Tibial artery (tissue), 4 donors: Measurements from ENCODE around the gene TRABD2B.

Experiments used
- DNase-seq, 2 donors: peaks; one replicate each; pipeline ENCODE4 v3.0.0-alpha.2; 2019
- H3K27ac ChIP-seq, 2 donors: fragments of 200-600 bp; sonication (generic) in 1 of 2; 1 replicate in 1 of 2; 2 replicates in 1 of 2; pipeline ENCODE4 v1.5.1; 2018 to 2019; ENCODE audit warnings: mild to moderate bottlenecking in 1 of 2
- H3K27me3 ChIP-seq, 2 donors: fragments of 200-600 bp; sonication (generic) in 1 of 2; one replicate each; pipeline versions ENCODE4 v1.5.1 to v1.6.0; 2016 to 2019
- H3K36me3 ChIP-seq, 3 donors: fragments of 200-600 bp; sonication (generic) in 2 of 3; one replicate each; pipeline ENCODE4 v1.5.1; 2016 to 2019; ENCODE audit warnings: mild to moderate bottlenecking in 2 of 3
- H3K4me1 ChIP-seq, 4 donors: fragments of 200-600 bp; sonication (generic) in 2 of 4; 1 replicate in 3 of 4; 2 replicates in 1 of 4; pipeline ENCODE4 v1.5.1; 2016 to 2019
- H3K4me3 ChIP-seq, 2 donors: fragments of 200-600 bp; sonication (generic) in 1 of 2; 1 replicate in 1 of 2; 2 replicates in 1 of 2; pipeline ENCODE4 v1.5.1; 2018 to 2019; ENCODE audit warnings: mild to moderate bottlenecking in 2 of 2
- H3K9me3 ChIP-seq, 3 donors: fragments of 200-600 bp; sonication (generic) in 1 of 3; one replicate each; pipeline ENCODE4 v1.5.1; 2016 to 2019
- intact Hi-C: fragments of 100-400 bp; cut with DNase I; formaldehyde crosslinking; loops from one replicate; pipeline ENCODE4 v1.15.0; 2023; ENCODE audit warnings: low total_unique reads
- TF ChIP-seq, protein P1 (sequence below), 2 experiments: fragments of 200-600 bp in 1 of 2; fragments of 450-650 bp in 1 of 2; IDR thresholded peaks; one replicate each; pipeline ENCODE4 v1.5.1; 2017 to 2019; ENCODE audit warnings: antibody characterized with exemption in 2 of 2, mild to moderate bottlenecking in 1 of 2, moderate library complexity in 1 of 2

Gene TRABD2B

GRCh38 chr1:47713333-47713953 lies 283.7 kb downstream of the TRABD2B start:
- H3K36me3 ChIP-seq = no peaks in the 10 kb centered on the region
- peaks cover 0 to 25% (median 22%) of the 10 kb centered on the region in 4 donors for H3K4me1 ChIP-seq
- H3K9me3 ChIP-seq = no peaks in the 10 kb centered on the region
- TF ChIP-seq, protein P1, sequence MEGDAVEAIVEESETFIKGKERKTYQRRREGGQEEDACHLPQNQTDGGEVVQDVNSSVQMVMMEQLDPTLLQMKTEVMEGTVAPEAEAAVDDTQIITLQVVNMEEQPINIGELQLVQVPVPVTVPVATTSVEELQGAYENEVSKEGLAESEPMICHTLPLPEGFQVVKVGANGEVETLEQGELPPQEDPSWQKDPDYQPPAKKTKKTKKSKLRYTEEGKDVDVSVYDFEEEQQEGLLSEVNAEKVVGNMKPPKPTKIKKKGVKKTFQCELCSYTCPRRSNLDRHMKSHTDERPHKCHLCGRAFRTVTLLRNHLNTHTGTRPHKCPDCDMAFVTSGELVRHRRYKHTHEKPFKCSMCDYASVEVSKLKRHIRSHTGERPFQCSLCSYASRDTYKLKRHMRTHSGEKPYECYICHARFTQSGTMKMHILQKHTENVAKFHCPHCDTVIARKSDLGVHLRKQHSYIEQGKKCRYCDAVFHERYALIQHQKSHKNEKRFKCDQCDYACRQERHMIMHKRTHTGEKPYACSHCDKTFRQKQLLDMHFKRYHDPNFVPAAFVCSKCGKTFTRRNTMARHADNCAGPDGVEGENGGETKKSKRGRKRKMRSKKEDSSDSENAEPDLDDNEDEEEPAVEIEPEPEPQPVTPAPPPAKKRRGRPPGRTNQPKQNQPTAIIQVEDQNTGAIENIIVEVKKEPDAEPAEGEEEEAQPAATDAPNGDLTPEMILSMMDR (IDR thresholded peaks at IDR 0.05) = no peak
- intact Hi-C loops = loop anchor here (5.0 to 10.0 kb wide), 2 partner anchors 326 to 529 kb away; no protein-coding TSS in a partner anchor
- H3K27ac ChIP-seq = no peak overlapping the region
- DNase-seq = no peak
- no peak overlapping the region for H3K4me3 ChIP-seq
- H3K27me3 ChIP-seq = peaks cover 0 to 58% of the 10 kb centered on the region in 2 donors

GRCh38 chr1:47712596-47713299 lies 284.4 kb downstream of the TRABD2B start:
- H3K9me3 ChIP-seq = no peaks in the 10 kb centered on the region
- intact Hi-C loops = loop anchor here (5.0 to 10.0 kb wide), 2 partner anchors 325 to 528 kb away; no protein-coding TSS in a partner anchor
- DNase-seq = no peak
- no peak overlapping the region for H3K27ac ChIP-seq
- no peaks in the 10 kb centered on the region for H3K36me3 ChIP-seq
- TF ChIP-seq, protein P1 (IDR thresholded peaks at IDR 0.05) = no peak
- H3K4me1 ChIP-seq = peaks cover 0 to 26% (median 22%) of the 10 kb centered on the region in 4 donors
- H3K27me3 ChIP-seq = peaks cover 0 to 51% of the 10 kb centered on the region in 2 donors
- no peak overlapping the region for H3K4me3 ChIP-seq

- intact Hi-C loops = loop anchor here (2.0 to 10.0 kb wide), 3 partner anchors 275 to 527 kb away; no protein-coding TSS in a partner anchor
- Histone ChIP-seq H3K36me3 (no peaks in the 10 kb centered on the region), H3K27ac (no peak overlapping the region), H3K27me3 (peaks cover 0 to 50% of the 10 kb centered on the region in 2 donors), H3K4me1 (peaks cover 0 to 26% (median 22%) of the 10 kb centered on the region in 4 donors), H3K9me3 (no peaks in the 10 kb centered on the region), H3K4me3 (no peak overlapping the region)
- no peak for DNase-seq
- TF ChIP-seq, protein P1 (IDR thresholded peaks at IDR 0.05) = no peak
Observed at GRCh38 chr1:47711848-47712492, 285.2 kb downstream of the TRABD2B start.

- H3K4me1 ChIP-seq = peaks cover 0 to 26% (median 22%) of the 10 kb centered on the region in 4 donors
- peaks cover 0 to 46% of the 10 kb centered on the region in 2 donors for H3K27me3 ChIP-seq
- no peak overlapping the region for H3K27ac ChIP-seq
- H3K36me3 ChIP-seq = no peaks in the 10 kb centered on the region
- TF ChIP-seq, protein P1 (IDR thresholded peaks at IDR 0.05) = no peak
- intact Hi-C loops = loop anchor here (2.0 to 10.0 kb wide), 3 partner anchors 275 to 527 kb away; no protein-coding TSS in a partner anchor
- no peak overlapping the region for H3K4me3 ChIP-seq
- no peak for DNase-seq
- no peaks in the 10 kb centered on the region for H3K9me3 ChIP-seq
Observed at GRCh38 chr1:47711184-47711847, 285.9 kb downstream of the TRABD2B start.
